HG03108 (cell line): ENCODE measurements around the gene FITM1.

ENCODE experiments used
- ATAC-seq: cut with Tn5 transposase; IDR thresholded peaks from one replicate; pipeline ENCODE4 v1.9.1; 2021; ENCODE audit warnings: moderate library complexity; ENCODE audit not compliant: unreplicated experiment

The FITM1 gene

GRCh38 chr14:24117179-24117578 lies 13.3 kb upstream of the FITM1 start:
- no peak for ATAC-seq

- no peak for ATAC-seq
Observed at GRCh38 chr14:24119691-24120090, 10.8 kb upstream of the FITM1 start.

GRCh38 chr14:24121210-24121609 lies 9.2 kb upstream of the FITM1 start:
- ATAC-seq = no peak

- ATAC-seq = no peak
Observed at GRCh38 chr14:24122416-24122815, 8.0 kb upstream of the FITM1 start.

GRCh38 chr14:24122898-24123297 lies 7.6 kb upstream of the FITM1 start:
- ATAC-seq = no peak

- peak; percentile 61 for ATAC-seq
Observed at GRCh38 chr14:24123424-24124417, 6.7 kb upstream of the FITM1 start.

- ATAC-seq = no peak
Observed at GRCh38 chr14:24126939-24127338, 3.5 kb upstream of the FITM1 start.

- no peak for ATAC-seq
Observed at GRCh38 chr14:24127673-24128072, 2.8 kb upstream of the FITM1 start.

GRCh38 chr14:24129410-24129998 lies 955 bp upstream of the FITM1 start:
- ATAC-seq = no peak

GRCh38 chr14:24130717-24131548 lies 474 bp downstream of the FITM1 start:
- no peak for ATAC-seq

GRCh38 chr14:24131549-24131966 lies 1.1 kb downstream of the FITM1 start:
- no peak for ATAC-seq

GRCh38 chr14:24132061-24132685 lies 1.7 kb downstream of the FITM1 start:
- no peak for ATAC-seq

GRCh38 chr14:24132976-24133375 lies 2.5 kb downstream of the FITM1 start:
- ATAC-seq = no peak

GRCh38 chr14:24133735-24134134 lies 3.3 kb downstream of the FITM1 start:
- no peak for ATAC-seq

- ATAC-seq = no peak
Observed at GRCh38 chr14:24135584-24135833, 5.0 kb downstream of the FITM1 start.

- peak; percentile 79 for ATAC-seq
Observed at GRCh38 chr14:24135834-24136683, 5.6 kb downstream of the FITM1 start, which contains the start of gene PSME1. PSME1 (plus strand) TSS chr14:24136194; CDS start chr14:24136263, 69 bp downstream.

- ATAC-seq = no peak
Observed at GRCh38 chr14:24136684-24137528, 6.4 kb downstream of the FITM1 start.

- no peak for ATAC-seq
Observed at GRCh38 chr14:24137529-24138395, 7.3 kb downstream of the FITM1 start.
